Measurements from ENCODE around the gene CRYBA1. TPM values are rescaled to one million over a fixed set of nuclear protein-coding genes. Genes with fewer than 3 reads are reported as not detected.

Gene CRYBA1
- total and polyA plus RNA-seq, 2 of the 8 experiments (the other 6 are each of a cell fraction or from before 2014, with no cell fraction given): not detected

DNA sequence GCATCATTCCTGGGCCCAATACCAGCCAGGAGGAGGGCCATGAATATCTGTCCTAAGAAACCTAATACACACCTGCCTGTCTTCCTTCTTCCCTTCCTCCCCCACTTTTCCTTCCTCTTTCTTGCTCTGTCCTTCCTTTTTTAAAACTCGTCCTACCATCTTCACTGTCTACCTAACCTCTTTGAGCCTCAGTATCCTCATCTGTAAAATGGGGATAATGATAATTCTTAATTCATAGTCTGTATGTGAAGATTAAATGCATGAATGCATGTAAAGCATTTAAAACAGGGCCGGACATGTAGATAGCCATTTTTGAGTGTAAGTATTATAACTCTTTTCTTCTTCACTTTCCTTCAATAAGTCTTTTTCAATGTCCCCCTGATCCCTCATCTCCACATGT lies 560 bp downstream of the CRYBA1 start:
- Histone ChIP-seq H4K5ac (ENCODE audit: insufficient read length, low read depth, low read length) (no peak overlapping the region), H3K36me3 (ENCODE audit: control insufficient read depth in 2 of 4, insufficient read depth in 4 of 4, low read length in 3 of 4) (no peaks in the 10 kb centered on the region), H4K8ac (ENCODE audit: extremely low read depth, insufficient read depth, low read length) (no peak overlapping the region)

More for the DNA sequence above, 560 bp downstream of the CRYBA1 start:
- Histone ChIP-seq H2AK5ac (ENCODE audit: low read depth, low read length) (no peak overlapping the region), H3K56ac (replicated peaks; ENCODE audit: insufficient read length, low read depth, low read length) (no peak overlapping the region), H3K4me3 (ENCODE audit: extremely low read depth in 1 of 4, insufficient read depth in 2 of 4, low read depth in 3 of 4, low read length in 4 of 4) (no peak overlapping the region), H3K23ac (ENCODE audit: insufficient read length) (no peak overlapping the region), H3K14ac (ENCODE audit: insufficient read length) (no peak overlapping the region), H3K9me3 (ENCODE audit: insufficient read depth in 2 of 2, low read depth in 1 of 2, low read length in 1 of 2) (no peaks in the 10 kb centered on the region), H2BK120ac (replicated peaks; ENCODE audit: low read depth, low read length) (no peak overlapping the region), H3K18ac (ENCODE audit: extremely low read depth, low read length) (no peak overlapping the region), H2BK15ac (ENCODE audit: low read length) (no peak overlapping the region), H3K27me3 (replicated peaks in 1 of 4; ENCODE audit: control insufficient read depth in 3 of 4, extremely low read depth in 1 of 4, insufficient read depth in 3 of 4, low read length in 3 of 4) (no peaks in the 10 kb centered on the region), H3K23me2 (ENCODE audit: low read depth, low read length) (no peaks in the 10 kb centered on the region), H4K20me1 (replicated peaks in 1 of 2; ENCODE audit: control insufficient read depth in 1 of 2, insufficient read depth in 2 of 2, low read length in 2 of 2) (no peaks in the 10 kb centered on the region), H3K9ac (replicated peaks in 1 of 4; ENCODE audit: extremely low read depth in 1 of 4, low read depth in 3 of 4, low read length in 3 of 4) (no peak overlapping the region), H3K79me2 (ENCODE audit: control insufficient read depth in 1 of 2, insufficient read depth in 2 of 2, low read length in 2 of 2) (no peaks in the 10 kb centered on the region), H2BK5ac (ENCODE audit: low read depth, low read length) (no peak overlapping the region), H3K27ac (ENCODE audit: low read depth, low read length) (no peak overlapping the region), H2BK20ac (ENCODE audit: low read length) (no peak overlapping the region), H3K4ac (replicated peaks; ENCODE audit: insufficient read length, low read depth, low read length) (no peak overlapping the region), H4K91ac (replicated peaks; ENCODE audit: insufficient read length, low read length) (no peak overlapping the region), H3K4me2 (ENCODE audit: insufficient read depth in 1 of 2, low read depth in 2 of 2, low read length in 2 of 2) (no peak overlapping the region), H3K79me1 (ENCODE audit: low read depth, low read length) (no peaks in the 10 kb centered on the region; the same call in 1 of the 2 replicates), H2AFZ (ENCODE audit: low read length) (no peak overlapping the region), H3K4me1 (replicated peaks in 1 of 4; ENCODE audit: control insufficient read depth in 3 of 4, insufficient read depth in 4 of 4, low read length in 3 of 4) (peaks cover 0 to 3% (median 1%) of the 10 kb centered on the region in 4 experiments; a peak in 2 of 7 replicates), H2BK12ac (ENCODE audit: low read depth, low read length) (no peak overlapping the region)
- FAIRE-seq (no peak), DNase-seq (ENCODE audit: low read depth in 1 of 2, low spot score in 2 of 2) (no peak)
- CTCF ChIA-PET (ENCODE audit: partially characterized antibody): no interaction called here
- TF ChIP-seq GTF2F1 (IDR thresholded peaks at IDR 0.05; ENCODE audit: borderline replicate concordance, low read depth, low read length) (no peak), CHD2 (IDR thresholded peaks at IDR 0.05; ENCODE audit: low read length) (no peak), FOSL1 (IDR thresholded peaks at IDR 0.05; ENCODE audit: insufficient read depth, low read depth, low read length) (no peak), SIX5 (IDR thresholded peaks at IDR 0.05; ENCODE audit: low read depth, low read length) (no peak), CEBPB (IDR thresholded peaks at IDR 0.05; ENCODE audit: low read depth, low read length) (no peak), SP1 (IDR thresholded peaks at IDR 0.05; ENCODE audit: low read depth, low read length) (no peak)
- TF ChIP-seq, protein P1, sequence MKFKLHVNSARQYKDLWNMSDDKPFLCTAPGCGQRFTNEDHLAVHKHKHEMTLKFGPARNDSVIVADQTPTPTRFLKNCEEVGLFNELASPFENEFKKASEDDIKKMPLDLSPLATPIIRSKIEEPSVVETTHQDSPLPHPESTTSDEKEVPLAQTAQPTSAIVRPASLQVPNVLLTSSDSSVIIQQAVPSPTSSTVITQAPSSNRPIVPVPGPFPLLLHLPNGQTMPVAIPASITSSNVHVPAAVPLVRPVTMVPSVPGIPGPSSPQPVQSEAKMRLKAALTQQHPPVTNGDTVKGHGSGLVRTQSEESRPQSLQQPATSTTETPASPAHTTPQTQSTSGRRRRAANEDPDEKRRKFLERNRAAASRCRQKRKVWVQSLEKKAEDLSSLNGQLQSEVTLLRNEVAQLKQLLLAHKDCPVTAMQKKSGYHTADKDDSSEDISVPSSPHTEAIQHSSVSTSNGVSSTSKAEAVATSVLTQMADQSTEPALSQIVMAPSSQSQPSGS (IDR thresholded peaks at IDR 0.05; ENCODE audit: low read length): no peak
- 78% methylated on average over 2 of the region's 2 CpGs; no CpG with 5 or more reads in 1 of the 2 experiments for WGBS, 2 experiments (ENCODE audit: extremely low coverage in 1 of 2, insufficient coverage in 1 of 2, insufficient read length in 1 of 2, insufficient replicate concordance in 2 of 2, low coverage in 1 of 2, low lambda C conversion rate in 2 of 2, missing lambda C conversion rate in 1 of 2)
- POLR2A ChIA-PET (ENCODE audit: partially characterized antibody): no interaction called here
